Astrocyte (in vitro differentiated cells and primary cell): Measurements from ENCODE around the gene NPB.

Experiments used
- EZH2 ChIP-seq: IDR thresholded peaks from 2 replicates; pipeline ENCODE4 v1.6.1; 2012; ENCODE audit warnings: mild to moderate bottlenecking, low read length, inconsistent platforms; ENCODE audit not compliant: insufficient read depth
- TF ChIP-seq, protein P1 (sequence below): IDR thresholded peaks from 2 replicates; pipeline ENCODE4 v1.5.1; 2011; ENCODE audit warnings: low read depth, mild to moderate bottlenecking, inconsistent platforms, low read length, moderate library complexity; ENCODE audit not compliant: insufficient read depth

DNA sequence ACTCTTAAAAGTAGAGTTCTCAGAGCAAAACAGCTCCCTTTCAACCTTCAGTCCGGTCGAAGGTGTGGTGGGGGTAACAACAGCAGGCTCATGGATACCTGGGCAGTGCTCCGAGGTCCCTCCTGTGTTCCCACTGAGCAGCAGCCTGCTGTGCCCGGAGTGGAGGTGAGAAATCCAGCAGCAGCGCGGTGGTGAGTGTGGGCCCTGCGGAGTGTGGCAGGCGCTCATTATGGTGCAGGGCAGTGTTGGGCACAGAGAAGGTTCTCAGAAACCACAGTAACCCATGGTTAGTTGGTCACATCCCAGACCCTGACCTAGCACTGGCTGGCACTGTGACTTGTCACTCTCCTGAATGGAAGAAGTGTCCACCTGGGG, 36.7 kb upstream of the NPB start:
- TF ChIP-seq, protein P1, sequence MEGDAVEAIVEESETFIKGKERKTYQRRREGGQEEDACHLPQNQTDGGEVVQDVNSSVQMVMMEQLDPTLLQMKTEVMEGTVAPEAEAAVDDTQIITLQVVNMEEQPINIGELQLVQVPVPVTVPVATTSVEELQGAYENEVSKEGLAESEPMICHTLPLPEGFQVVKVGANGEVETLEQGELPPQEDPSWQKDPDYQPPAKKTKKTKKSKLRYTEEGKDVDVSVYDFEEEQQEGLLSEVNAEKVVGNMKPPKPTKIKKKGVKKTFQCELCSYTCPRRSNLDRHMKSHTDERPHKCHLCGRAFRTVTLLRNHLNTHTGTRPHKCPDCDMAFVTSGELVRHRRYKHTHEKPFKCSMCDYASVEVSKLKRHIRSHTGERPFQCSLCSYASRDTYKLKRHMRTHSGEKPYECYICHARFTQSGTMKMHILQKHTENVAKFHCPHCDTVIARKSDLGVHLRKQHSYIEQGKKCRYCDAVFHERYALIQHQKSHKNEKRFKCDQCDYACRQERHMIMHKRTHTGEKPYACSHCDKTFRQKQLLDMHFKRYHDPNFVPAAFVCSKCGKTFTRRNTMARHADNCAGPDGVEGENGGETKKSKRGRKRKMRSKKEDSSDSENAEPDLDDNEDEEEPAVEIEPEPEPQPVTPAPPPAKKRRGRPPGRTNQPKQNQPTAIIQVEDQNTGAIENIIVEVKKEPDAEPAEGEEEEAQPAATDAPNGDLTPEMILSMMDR: no peak
- no peak for TF ChIP-seq EZH2
